K562 (cell line): ENCODE results near the gene AGRN. TPM values are rescaled to one million over a fixed set of nuclear protein-coding genes. Genes with fewer than 3 reads are reported as not detected.

ENCODE experiments used
- ARID3A ChIP-seq: IDR thresholded peaks from 2 replicates; pipeline ENCODE4 v1.6.1; 2012; ENCODE audit warnings: low read depth, low read length, improper control_type of control experiment, borderline replicate concordance
- ARID4B ChIP-seq: sonication (generic); formaldehyde crosslinking; IDR thresholded peaks from 2 replicates; pipeline ENCODE4 v1.8.0; 2022; ENCODE audit warnings: mild to moderate bottlenecking, missing genetic modification reagents
- ATF1 ChIP-seq, 2 experiments: fragments of 450-650 bp in 1 of 2; IDR thresholded peaks; 2 replicates each; pipeline ENCODE4 v1.6.1; 2016; ENCODE audit warnings: missing compliant biosample characterization in 1 of 2, missing genetic modification characterization in 1 of 2
- HES1 ChIP-seq: fragments of 450-650 bp; IDR thresholded peaks from 2 replicates; pipeline ENCODE4 v1.6.1; 2016; ENCODE audit warnings: low read depth, mild to moderate bottlenecking, moderate library complexity
- HOMEZ ChIP-seq: fragments of 250-450 bp; sonication (Bioruptor Pico); IDR thresholded peaks from 2 replicates; pipeline ENCODE4 v1.4.0; 2020; ENCODE audit warnings: mild to moderate bottlenecking, moderate library complexity
- KDM1A ChIP-seq, 2 experiments: fragments of 450-650 bp; IDR thresholded peaks; 2 replicates each; pipeline ENCODE4 v1.6.1; 2016; ENCODE audit warnings: mild to moderate bottlenecking in 2 of 2
- MYC ChIP-seq, 2 experiments: fragments of 250-450 bp in 1 of 2; sonication (Bioruptor Pico) in 1 of 2; IDR thresholded peaks; 2 replicates each; pipeline versions ENCODE4 v1.5.1 to v1.6.1; 2012 to 2021; ENCODE audit warnings: low read depth in 2 of 2, borderline replicate concordance in 1 of 2, improper control_type of control experiment in 1 of 2, low read length in 1 of 2, mild to moderate bottlenecking in 1 of 2, moderate library complexity in 1 of 2
- NCOA6 ChIP-seq: fragments of 450-650 bp; IDR thresholded peaks from 2 replicates; pipeline ENCODE4 v1.6.1; 2017; ENCODE audit warnings: mild to moderate bottlenecking
- PURB ChIP-seq: sonication (generic); formaldehyde crosslinking; IDR thresholded peaks from 2 replicates; pipeline ENCODE4 v1.9.0; 2021; ENCODE audit warnings: low read depth, mild to moderate bottlenecking, missing genetic modification reagents
- SP1 ChIP-seq: sonication (generic); formaldehyde crosslinking; IDR thresholded peaks from 2 replicates; pipeline ENCODE4 v1.8.1; 2022; ENCODE audit warnings: mild to moderate bottlenecking, missing genetic modification reagents
- THAP12 ChIP-seq: fragments of 250-450 bp; sonication (Bioruptor Pico); IDR thresholded peaks from 2 replicates; pipeline ENCODE4 v1.9.0; 2021; ENCODE audit warnings: mild to moderate bottlenecking, inconsistent platforms
- TOE1 ChIP-seq, 2 experiments: fragments of 450-650 bp in 1 of 2; sonication (generic) in 1 of 2; formaldehyde crosslinking in 1 of 2; IDR thresholded peaks; 2 replicates each; pipeline versions ENCODE4 v1.7.1 to v1.8.0; 2016 to 2022; ENCODE audit warnings: borderline replicate concordance in 2 of 2, mild to moderate bottlenecking in 2 of 2, antibody characterized with exemption in 1 of 2, inconsistent platforms in 1 of 2, low read depth in 1 of 2, missing genetic modification reagents in 1 of 2, moderate library complexity in 1 of 2
- TRIM28 ChIP-seq: fragments of 450-650 bp; IDR thresholded peaks from 2 replicates; pipeline ENCODE4 v1.6.1; 2017
- ZKSCAN8 ChIP-seq: fragments of 200-800 bp; sonication (Bioruptor generic); IDR thresholded peaks from 2 replicates; pipeline ENCODE4 v1.6.1; 2016; ENCODE audit warnings: missing genetic modification characterization, missing compliant biosample characterization
- ZNF75A ChIP-seq: fragments of 450-650 bp; formaldehyde crosslinking; IDR thresholded peaks from 2 replicates; pipeline ENCODE4 v1.4.0; 2020; ENCODE audit warnings: mild to moderate bottlenecking
- polyA plus RNA-seq, 8 experiments: library from polyadenylated mRNA; depleted of rRNA in 4 of 8; stranded (reverse) in 5 of 8; unstranded in 3 of 8; fragments of >200 nt; fragmentation: Nextera tagmentation in 2 of 8; fragmentation: Illumina TruSeq in 1 of 8; extraction: Ambion mirVana in 2 of 8; extraction: Trizol in 1 of 8; gene quantifications; 2 replicates each; pipeline versions ENCODE4 v1.2.1 to v1.2.3, GENCODE V29; 2011 to 2014; ENCODE audit warnings: inconsistent platforms in 1 of 8, missing spikeins in 1 of 8
- total RNA-seq, 7 experiments: library from RNA; depleted of rRNA in 6 of 7; stranded (reverse); fragments of >200 nt in 6 of 7; fragmentation: Illumina TruSeq in 2 of 7; extraction: Trizol in 2 of 7; gene quantifications; 2 replicates each; pipeline versions ENCODE4 v1.2.1 to v1.2.3, GENCODE V29; 2011 to 2021; ENCODE audit warnings: low replicate concordance in 1 of 7

The AGRN gene
- total and polyA plus RNA-seq, 9 of the 15 experiments (the other 6 are each of a cell fraction or from before 2014, with no cell fraction given), result 0.04 to 111 (median 18.1) TPM

- TF ChIP-seq TOE1 (IDR thresholded peaks at IDR 0.05; ENCODE audit: borderline replicate concordance) (peak; percentile 83), TOE1 (CRISPR knock-in tag; IDR thresholded peaks at IDR 0.05; ENCODE audit: borderline replicate concordance, low read depth) (peak; percentile 97), KDM1A (IDR thresholded peaks at IDR 0.05) (peak; percentile 59 to 83; a peak in 3 of 4 replicates), MYC (IDR thresholded peaks at IDR 0.05; ENCODE audit: low read depth, low read length) (peak; percentile 100), MYC (CRISPR knock-in tag; IDR thresholded peaks at IDR 0.05; ENCODE audit: borderline replicate concordance, low read depth) (peak; percentile 95; the same call in 1 of the 2 replicates), HES1 (peak; percentile 35; the same call in 1 of the 2 replicates), ZKSCAN8 (CRISPR knock-in tag) (no peak), ARID3A (no peak), ARID4B (CRISPR knock-in tag) (peak; percentile 96), ZNF75A (no peak), NCOA6 (peak; percentile 9; the same call in 1 of the 2 replicates), ATF1 (CRISPR knock-in tag; IDR thresholded peaks at IDR 0.05) (peak; percentile 96), ATF1 (tag; IDR thresholded peaks at IDR 0.05) (peak; percentile 100), THAP12 (CRISPR knock-in tag) (peak; percentile 51; the same call in 1 of the 2 replicates), PURB (CRISPR knock-in tag) (no peak), TRIM28 (no peak), HOMEZ (peak; percentile 82; the same call in 1 of the 2 replicates), SP1 (CRISPR knock-in tag) (peak; percentile 95)
Measured at GRCh38 chr1:1000357-1001056, 19.4 kb upstream of the AGRN start (continued).
